CD4-positive, alpha-beta T cell treated with Interleukin-17A for 1 hour (primary cell): ENCODE results near the gene CCDC150.
A peak's percentile ranks its signal among the peaks of the same experiment; 100 is the strongest.
"Not testable (repeated sequence)": the region's sequence is repeated elsewhere in the genome, so short reads cannot be mapped to it uniquely, and the experiment has no call there.

ENCODE experiments used
- DNase-seq: peaks from one replicate; pipeline ENCODE4 v3.0.0-alpha.2; 2020

The CCDC150 gene

GRCh38 chr2:196639180-196640030 lies at the start of gene CCDC150:
Gene CCDC150, plus strand, starts transcription at chr2:196639715. Its CDS starts 52 bp downstream, at chr2:196639767.
- DNase-seq = peak; percentile 95

- DNase-seq = no peak
Measured at GRCh38 chr2:196590286-196590685, 49.2 kb upstream of the CCDC150 start.

GRCh38 chr2:196591004-196591403 lies 48.5 kb upstream of the CCDC150 start:
- no peak for DNase-seq

- no peak for DNase-seq
Measured at GRCh38 chr2:196591621-196592022, 47.9 kb upstream of the CCDC150 start.

- no peak for DNase-seq
Measured at GRCh38 chr2:196592331-196592910, 47.1 kb upstream of the CCDC150 start.

GRCh38 chr2:196592911-196593881 lies 46.3 kb upstream of the CCDC150 start, which contains the start of gene HECW2:
Gene HECW2, minus strand, starts transcription at chr2:196593554.
- no peak for DNase-seq

GRCh38 chr2:196594158-196594557 lies 45.4 kb upstream of the CCDC150 start:
- no peak for DNase-seq

- DNase-seq = no peak
Measured at GRCh38 chr2:196597531-196597930, 42.0 kb upstream of the CCDC150 start.

GRCh38 chr2:196598412-196598811 lies 41.1 kb upstream of the CCDC150 start:
- DNase-seq = no peak

GRCh38 chr2:196598846-196599245 lies 40.7 kb upstream of the CCDC150 start:
- no peak for DNase-seq

GRCh38 chr2:196601430-196602306 lies 37.8 kb upstream of the CCDC150 start:
- DNase-seq = no peak

- no peak for DNase-seq
Measured at GRCh38 chr2:196604196-196604595, 35.3 kb upstream of the CCDC150 start.

GRCh38 chr2:196606516-196606915 lies 33.0 kb upstream of the CCDC150 start:
- DNase-seq = no peak

- DNase-seq = no peak
Measured at GRCh38 chr2:196607073-196607472, 32.4 kb upstream of the CCDC150 start.

- DNase-seq = not testable (repeated sequence)
Measured at GRCh38 chr2:196607896-196608295, 31.6 kb upstream of the CCDC150 start.

- DNase-seq = no peak
Measured at GRCh38 chr2:196609806-196610205, 29.7 kb upstream of the CCDC150 start.

GRCh38 chr2:196610796-196611195 lies 28.7 kb upstream of the CCDC150 start:
- no peak for DNase-seq

GRCh38 chr2:196613302-196613701 lies 26.2 kb upstream of the CCDC150 start:
- DNase-seq = no peak

GRCh38 chr2:196617430-196617829 lies 22.1 kb upstream of the CCDC150 start:
- DNase-seq = no peak

GRCh38 chr2:196618661-196619060 lies 20.9 kb upstream of the CCDC150 start:
- no peak for DNase-seq

- no peak for DNase-seq
Measured at GRCh38 chr2:196630531-196630930, 9.0 kb upstream of the CCDC150 start.

GRCh38 chr2:196635156-196635555 lies 4.4 kb upstream of the CCDC150 start:
- DNase-seq = no peak
